ENCODE data around the gene TMEM131.
"Not testable (repeated sequence)": the region's sequence is repeated elsewhere in the genome, so short reads cannot be mapped to it uniquely, and the experiment has no call there.

DNA sequence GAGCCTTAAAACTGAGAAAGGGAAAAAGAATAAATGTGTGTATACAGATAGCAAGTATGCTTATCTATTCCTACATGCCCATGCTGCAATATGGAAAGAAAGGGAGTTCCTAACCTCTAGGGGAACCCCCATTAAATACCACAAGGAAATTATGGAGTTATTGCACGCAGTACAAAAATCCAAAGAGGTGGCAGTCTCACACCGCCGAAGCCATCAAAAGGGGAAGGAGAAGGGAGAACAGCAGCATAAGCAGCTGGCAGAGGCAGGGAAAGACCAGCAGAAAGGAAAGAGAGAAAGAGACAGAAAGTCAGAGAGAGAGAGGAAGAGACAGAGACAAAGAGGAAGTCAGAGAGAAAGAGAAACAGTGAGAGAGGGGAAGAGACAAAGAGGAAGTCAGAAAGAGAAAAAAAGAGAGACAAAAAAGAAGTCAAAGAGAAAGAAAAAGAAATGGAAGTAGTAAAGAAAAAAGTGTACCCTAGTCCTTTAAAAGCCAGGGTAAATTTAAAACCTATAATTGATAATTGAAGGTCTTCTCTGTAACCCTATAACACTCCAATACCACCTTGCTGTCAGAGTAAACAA, 169.4 kb downstream of the TMEM131 start:
- TF ChIP-seq, protein P1, sequence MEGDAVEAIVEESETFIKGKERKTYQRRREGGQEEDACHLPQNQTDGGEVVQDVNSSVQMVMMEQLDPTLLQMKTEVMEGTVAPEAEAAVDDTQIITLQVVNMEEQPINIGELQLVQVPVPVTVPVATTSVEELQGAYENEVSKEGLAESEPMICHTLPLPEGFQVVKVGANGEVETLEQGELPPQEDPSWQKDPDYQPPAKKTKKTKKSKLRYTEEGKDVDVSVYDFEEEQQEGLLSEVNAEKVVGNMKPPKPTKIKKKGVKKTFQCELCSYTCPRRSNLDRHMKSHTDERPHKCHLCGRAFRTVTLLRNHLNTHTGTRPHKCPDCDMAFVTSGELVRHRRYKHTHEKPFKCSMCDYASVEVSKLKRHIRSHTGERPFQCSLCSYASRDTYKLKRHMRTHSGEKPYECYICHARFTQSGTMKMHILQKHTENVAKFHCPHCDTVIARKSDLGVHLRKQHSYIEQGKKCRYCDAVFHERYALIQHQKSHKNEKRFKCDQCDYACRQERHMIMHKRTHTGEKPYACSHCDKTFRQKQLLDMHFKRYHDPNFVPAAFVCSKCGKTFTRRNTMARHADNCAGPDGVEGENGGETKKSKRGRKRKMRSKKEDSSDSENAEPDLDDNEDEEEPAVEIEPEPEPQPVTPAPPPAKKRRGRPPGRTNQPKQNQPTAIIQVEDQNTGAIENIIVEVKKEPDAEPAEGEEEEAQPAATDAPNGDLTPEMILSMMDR (conservative IDR thresholded peaks at IDR 0.05) = not testable (repeated sequence)
- TF ChIP-seq EZH2 (IDR thresholded peaks at IDR 0.05; ENCODE audit: low read depth) = not testable (repeated sequence)

All from PC-9 (cell line).